PFSK-1 (cell line): Measurements from ENCODE around the gene PHOSPHO1.

Source experiments
- FOXP2 ChIP-seq: optimal IDR thresholded peaks from 2 replicates; pipeline ENCODE3; 2011; ENCODE audit warnings: borderline replicate concordance, control low read depth, inconsistent platforms; ENCODE audit not compliant: insufficient read depth; ENCODE audit errors: extremely low read length, extremely low read depth
- POLR2AphosphoS5 ChIP-seq: IDR thresholded peaks from 2 replicates; pipeline ENCODE4 v1.6.1; 2012; ENCODE audit warnings: low read depth, mild to moderate bottlenecking, control low read depth, low read length, moderate library complexity
- REST ChIP-seq, 2 experiments: IDR thresholded peaks; 2 replicates each; pipeline versions ENCODE4 v1.6.1 to v1.8.0; 2011 to 2012; ENCODE audit warnings: low read depth in 2 of 2, low read length in 2 of 2, control low read depth in 1 of 2, inconsistent platforms in 1 of 2, mild to moderate bottlenecking in 1 of 2, moderate library complexity in 1 of 2; ENCODE audit not compliant: insufficient read depth in 1 of 2
- SIN3A ChIP-seq: IDR thresholded peaks from 2 replicates; pipeline ENCODE4 v1.6.1; 2012; ENCODE audit warnings: mild to moderate bottlenecking, low read length, moderate library complexity, borderline replicate concordance; ENCODE audit not compliant: insufficient read depth
- TAF1 ChIP-seq: IDR thresholded peaks from 2 replicates; pipeline ENCODE4 v1.6.1; 2012; ENCODE audit warnings: low read length, control low read depth, borderline replicate concordance; ENCODE audit not compliant: insufficient read depth

PHOSPHO1 gene

GRCh38 chr17:49225554-49226236 lies 4.9 kb downstream of the PHOSPHO1 start:
- no peak for TF ChIP-seq SIN3A
- TF ChIP-seq POLR2AphosphoS5, result no peak
- no peak for TF ChIP-seq REST (IDR thresholded peaks at IDR 0.05; ENCODE audit: insufficient read depth in 1 of 2, low read depth in 2 of 2, low read length in 2 of 2)
- no peak for TF ChIP-seq TAF1
- no peak for TF ChIP-seq FOXP2

- TF ChIP-seq TAF1 (no peak), REST (IDR thresholded peaks at IDR 0.05; ENCODE audit: insufficient read depth in 1 of 2, low read depth in 2 of 2, low read length in 2 of 2) (no peak), SIN3A (no peak), FOXP2 (no peak), POLR2AphosphoS5 (no peak)
Measured at GRCh38 chr17:49224997-49225337, 5.6 kb downstream of the PHOSPHO1 start.

- TF ChIP-seq FOXP2 (no peak), POLR2AphosphoS5 (no peak), SIN3A (no peak), REST (IDR thresholded peaks at IDR 0.05; ENCODE audit: insufficient read depth in 1 of 2, low read depth in 2 of 2, low read length in 2 of 2) (no peak), TAF1 (no peak)
Measured at GRCh38 chr17:49224198-49224996, 6.2 kb downstream of the PHOSPHO1 start.

GRCh38 chr17:49223517-49224197 lies 6.9 kb downstream of the PHOSPHO1 start:
- TF ChIP-seq REST (IDR thresholded peaks at IDR 0.05; ENCODE audit: insufficient read depth in 1 of 2, low read depth in 2 of 2, low read length in 2 of 2), result no peak
- no peak for TF ChIP-seq TAF1
- TF ChIP-seq POLR2AphosphoS5, result no peak
- no peak for TF ChIP-seq FOXP2
- TF ChIP-seq SIN3A, result no peak
